Measurements from ENCODE around the gene KCNAB1.

The KCNAB1 gene

DNA sequence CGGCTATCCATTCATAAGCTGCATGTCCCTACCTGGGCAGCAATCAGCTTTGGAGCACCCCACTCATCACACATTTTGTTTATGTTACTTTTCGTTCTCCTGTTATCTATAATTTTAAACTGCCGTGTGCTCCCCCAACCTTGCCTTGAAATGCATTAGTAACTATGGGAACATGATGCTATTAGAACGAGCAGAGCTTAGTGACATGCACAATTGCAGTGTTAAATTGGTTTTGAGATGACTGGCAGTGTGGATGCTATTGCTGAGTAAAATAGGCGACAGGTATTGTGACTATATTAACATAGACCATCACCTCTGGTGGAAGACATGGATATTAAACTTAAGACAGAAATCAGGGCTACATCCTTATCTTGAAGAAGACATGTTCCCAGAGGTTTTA is 191.6 kb downstream of the KCNAB1 start:
- no peak for DNase-seq (ENCODE audit: low read depth in 2 of 2)

DNA sequence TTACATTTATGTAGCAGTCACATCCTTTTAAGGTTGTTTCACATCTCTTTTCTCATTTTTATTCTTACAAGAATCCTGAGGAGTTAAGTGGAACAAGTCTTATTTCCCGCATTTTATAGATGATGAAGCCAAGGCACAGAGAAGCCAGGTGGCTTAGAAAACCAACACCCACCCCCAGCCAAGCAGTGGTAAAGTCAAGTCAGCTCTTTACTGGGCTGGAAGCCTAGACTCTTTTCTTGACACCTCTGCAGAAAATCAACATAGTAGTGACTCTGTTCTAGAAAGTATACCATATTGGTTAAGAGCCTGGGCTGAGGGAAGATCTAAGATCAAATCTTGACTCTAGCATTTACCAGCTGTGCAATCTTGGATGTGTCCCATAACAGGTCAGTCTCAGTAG is 195.7 kb downstream of the KCNAB1 start:
- no peak for DNase-seq (ENCODE audit: low read depth in 2 of 2)

DNA sequence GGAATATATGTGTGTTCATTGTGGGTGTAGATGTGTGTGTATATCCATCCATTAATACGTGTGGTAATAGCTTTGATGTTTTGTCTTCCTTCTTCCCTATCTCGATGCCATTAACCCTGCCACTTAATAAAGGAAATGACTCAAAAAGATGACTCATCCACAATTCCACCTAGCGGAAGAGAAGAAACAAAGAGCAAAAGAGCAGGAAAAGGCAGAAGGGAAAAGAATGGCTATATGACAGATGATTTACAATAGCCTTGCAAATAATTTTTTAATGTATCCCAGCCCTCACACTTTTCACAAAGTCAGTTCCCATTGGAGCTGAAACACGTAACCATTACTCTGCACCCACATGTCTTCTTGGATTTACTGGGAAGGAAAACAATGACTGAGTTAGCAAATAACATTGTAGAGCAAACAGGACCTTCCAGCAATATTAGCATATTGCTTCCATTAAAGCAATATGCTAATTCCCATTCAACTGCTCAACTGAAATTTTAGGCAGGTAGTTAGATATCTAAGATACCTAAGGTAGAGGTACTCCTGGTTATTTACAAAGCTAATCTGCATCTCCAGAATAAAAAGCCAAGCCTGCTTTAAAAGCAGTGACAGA is 197.2 kb downstream of the KCNAB1 start:
- DNase-seq (ENCODE audit: low read depth in 2 of 2): no peak

DNA sequence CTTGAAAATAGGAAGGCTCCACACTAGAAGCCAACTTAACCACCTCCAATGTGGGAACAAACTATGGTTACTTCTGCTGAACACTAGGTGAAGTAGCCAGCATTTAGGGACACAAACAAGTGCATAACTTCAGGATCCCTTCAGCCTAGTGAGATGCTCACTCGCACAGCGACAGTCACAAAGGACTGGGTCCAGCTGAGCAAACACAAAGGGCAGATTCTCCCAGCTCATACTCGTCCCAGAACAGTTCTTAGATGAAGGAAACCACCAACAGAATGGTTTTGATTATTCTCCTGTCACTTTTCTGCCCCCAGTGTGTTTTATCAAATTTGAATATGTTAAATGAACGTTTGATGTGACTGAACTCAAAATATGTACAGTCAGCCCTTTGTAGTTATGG is 201.6 kb downstream of the KCNAB1 start:
- no peak for DNase-seq (ENCODE audit: low read depth in 2 of 2)

DNA sequence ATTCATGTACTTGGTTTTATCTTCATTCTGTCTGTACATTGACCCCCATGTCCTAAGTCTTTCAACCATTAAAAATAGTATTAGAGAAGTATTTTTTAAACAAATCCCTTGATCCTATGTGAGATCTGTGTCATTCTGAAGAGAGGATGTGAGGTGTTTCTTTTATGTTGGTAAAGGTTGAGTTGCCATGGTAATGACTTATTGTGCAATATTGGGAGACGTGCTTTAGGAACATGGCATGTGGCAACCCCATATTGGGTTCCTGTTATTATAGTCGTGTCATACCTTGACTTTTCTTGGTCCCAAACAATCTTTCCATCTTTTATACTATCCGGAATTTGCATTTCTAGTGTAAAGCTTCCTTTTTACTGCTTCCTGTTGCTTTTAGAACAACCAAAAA is 203.1 kb downstream of the KCNAB1 start:
- no peak for DNase-seq (ENCODE audit: low read depth in 2 of 2)

DNA sequence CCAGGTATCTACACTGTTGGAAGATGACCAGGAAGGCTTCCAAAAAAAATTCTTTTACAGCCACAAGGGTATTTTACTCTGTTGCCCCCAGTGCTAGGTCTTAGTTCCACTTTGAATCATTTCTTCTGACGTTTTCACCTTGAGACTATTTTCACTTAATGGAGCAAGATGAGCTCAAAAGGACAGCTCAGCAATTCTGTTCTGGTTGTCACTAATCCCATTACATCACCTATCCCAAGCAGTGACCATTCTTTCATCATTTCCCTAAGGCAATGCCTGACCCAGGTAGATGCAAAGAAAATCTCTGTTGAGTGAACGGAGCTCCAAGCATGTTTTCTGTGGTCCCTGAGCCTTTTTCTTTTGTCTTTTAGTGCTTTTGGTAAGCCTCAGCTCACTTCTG is 210.0 kb downstream of the KCNAB1 start:
- DNase-seq (ENCODE audit: low read depth in 2 of 2): no peak

DNA sequence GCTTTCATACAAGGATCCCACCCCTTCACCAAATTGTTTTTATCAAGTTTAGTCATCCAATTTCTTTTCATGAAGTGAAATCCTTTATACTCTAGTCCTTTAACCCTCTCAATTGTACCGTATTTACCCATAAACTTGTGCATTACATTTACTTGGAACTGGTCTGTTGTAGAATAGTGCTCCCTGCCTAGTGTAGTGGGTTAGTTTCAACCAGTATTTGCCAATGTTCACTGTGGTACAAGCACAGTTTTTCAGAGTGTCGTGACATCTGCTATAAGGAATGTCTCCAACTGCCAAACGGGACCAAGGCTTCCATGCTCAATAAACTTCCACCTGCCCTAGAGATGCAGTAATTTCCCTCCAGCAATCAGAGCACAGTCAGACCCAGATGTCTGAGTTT is 211.9 kb downstream of the KCNAB1 start:
- no peak for DNase-seq (ENCODE audit: low read depth in 2 of 2)

DNA sequence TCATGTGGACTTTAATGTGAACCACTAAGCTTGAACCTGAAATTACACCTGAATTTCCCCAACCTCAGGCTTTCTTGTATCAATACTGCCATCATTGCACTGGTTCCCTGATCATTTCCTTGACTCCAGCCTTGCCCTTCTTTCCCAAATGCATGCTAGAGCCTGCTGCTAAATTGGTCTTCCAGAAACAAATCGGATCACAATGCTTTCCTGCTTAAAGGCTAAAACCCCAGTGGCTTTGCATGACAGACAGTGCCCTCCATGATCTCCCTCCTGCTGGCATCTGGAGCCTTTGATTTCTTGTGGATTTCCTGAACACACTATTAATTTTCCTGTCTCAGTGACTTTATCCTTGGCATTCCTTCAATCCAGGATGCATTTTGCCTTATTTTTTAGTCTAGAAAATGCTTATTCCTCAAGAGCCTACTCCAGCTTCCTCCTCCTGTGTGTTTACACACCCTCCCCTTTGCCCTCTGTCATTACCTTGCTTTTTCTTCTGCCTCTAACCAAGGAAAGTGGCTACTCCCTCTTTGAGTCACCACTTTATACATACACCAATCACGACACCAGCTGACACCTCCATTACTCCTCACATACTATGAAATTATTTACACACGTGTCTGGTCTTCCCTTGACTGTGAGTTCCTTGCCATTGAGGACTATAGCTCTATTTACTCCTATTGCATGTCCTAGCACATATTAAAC is 214.6 kb downstream of the KCNAB1 start:
- no peak for DNase-seq (ENCODE audit: low read depth in 2 of 2)

DNA sequence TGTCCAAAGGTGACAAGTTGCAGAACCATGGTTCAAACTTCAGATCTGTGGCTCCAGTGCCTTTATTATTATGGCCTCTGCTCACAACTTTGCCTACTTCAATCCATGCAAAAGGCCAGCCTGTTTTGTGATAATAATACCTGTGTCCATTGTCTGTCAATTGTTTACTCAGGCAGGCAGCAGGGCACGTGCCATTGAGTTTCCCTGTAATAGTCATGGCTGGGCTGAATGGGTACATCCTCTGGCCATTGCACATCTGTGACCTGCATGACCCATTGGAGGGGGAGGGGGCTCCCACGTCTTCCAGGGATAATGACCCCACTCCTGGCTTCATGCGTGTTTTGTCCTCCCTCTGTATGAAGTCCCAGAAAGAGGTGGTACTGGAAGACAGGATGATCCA is 219.1 kb downstream of the KCNAB1 start:
- DNase-seq (ENCODE audit: low read depth in 2 of 2): no peak

DNA sequence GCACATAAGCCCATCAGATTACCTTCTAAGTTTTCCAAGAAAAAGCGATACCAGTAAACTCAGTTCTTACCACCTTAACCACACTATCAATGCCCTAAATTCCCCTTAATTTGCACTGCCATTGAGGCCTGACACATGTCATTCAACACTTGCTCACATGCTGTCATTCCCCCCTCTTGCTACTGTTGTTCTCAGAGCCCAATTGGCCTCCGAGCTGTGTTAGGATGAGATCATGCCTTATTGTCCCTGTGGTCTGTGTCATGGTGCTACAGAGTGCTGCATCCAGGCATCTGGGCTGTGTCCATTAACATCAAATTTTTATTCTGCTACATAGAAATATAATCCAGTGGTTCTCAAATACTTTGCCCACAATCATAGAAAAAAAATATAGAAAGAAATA is 221.0 kb downstream of the KCNAB1 start:
- DNase-seq (ENCODE audit: low read depth in 2 of 2): no peak

DNA sequence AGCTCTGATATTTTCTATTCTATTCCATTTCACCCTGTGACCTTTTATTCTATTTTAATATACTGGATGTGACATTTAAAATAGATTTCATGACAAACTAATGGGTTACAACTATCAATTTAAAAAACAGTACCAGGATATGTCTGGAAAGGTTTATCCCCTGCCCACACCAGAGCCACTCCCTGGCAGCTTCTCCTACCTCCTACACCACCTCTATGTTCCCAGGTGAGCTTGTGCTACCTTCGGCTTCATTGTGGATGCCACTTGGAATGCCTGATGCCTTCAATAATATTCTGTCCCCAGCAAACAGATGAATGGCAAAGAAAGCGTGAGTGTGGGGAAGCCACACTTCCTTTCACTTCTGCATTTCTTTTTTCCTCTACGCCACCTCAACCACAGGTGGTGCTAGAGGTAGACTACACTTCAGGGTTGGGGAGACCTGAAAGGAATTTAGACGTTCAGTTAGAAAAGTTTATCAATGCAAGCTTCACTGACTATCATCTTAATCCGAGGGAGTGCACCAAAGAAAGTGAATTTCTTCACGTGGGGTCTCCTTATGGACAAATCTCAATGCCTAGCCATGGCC is 221.5 kb downstream of the KCNAB1 start:
- DNase-seq (ENCODE audit: low read depth in 2 of 2): no peak

DNA sequence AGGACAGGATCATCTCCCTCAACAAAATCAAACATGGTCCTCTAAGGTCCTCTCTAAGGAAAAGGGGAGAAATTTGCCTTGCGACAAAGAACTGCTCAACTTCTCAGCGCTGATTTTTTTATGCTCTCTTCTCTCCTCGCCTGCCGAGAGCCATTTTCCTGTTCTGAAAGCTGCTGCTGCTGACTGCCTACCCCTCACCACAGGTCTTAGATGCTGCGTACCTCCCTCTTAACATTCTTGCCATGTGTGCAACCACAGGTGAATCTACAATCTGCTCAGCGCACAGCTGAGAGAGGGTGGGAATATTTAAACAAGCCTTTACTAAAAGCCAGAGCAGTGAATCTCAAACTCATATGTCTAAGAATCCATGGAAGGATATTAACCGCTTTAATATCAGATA is 223.8 kb downstream of the KCNAB1 start:
- DNase-seq (ENCODE audit: low read depth in 2 of 2): no peak

DNA sequence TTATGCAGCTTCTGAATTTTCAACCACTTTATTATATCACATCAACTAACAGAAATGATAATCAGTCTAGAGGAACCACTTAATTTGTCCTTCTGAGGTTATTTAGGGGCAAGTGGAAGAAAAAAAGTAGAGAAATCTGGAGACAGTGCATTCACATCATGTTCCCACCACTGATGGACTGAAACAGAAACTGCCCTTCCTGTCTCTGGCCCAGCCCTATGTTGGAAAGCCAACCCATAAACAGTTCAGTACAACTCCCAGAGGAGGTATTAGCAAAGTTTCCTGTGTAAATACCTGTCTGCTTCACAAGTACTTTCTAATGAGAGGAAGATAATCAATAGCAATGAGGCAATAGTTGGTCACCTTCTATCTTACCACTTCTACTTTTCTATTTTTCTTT is 228.7 kb downstream of the KCNAB1 start:
- no peak for DNase-seq (ENCODE audit: low read depth in 2 of 2)

DNA sequence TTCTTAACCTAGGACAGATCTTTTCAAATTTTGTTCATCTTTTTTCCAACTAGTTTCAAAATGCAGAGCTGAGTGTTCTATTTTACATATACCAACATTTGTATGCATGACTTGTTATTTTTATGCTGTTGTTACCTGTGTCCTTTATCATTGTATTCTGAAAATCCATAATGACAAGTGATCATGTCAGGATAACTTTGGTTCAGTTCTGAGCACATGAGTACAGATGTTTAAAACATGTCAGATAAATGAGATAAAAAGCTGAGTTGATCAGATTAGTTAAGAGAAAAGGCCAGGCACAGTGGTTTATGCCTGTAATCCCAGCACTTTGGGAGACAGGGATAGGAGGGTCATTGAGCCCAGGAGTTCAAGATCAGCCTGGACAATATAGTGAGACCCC is 229.6 kb downstream of the KCNAB1 start:
- no peak for DNase-seq (ENCODE audit: low read depth in 2 of 2)

DNA sequence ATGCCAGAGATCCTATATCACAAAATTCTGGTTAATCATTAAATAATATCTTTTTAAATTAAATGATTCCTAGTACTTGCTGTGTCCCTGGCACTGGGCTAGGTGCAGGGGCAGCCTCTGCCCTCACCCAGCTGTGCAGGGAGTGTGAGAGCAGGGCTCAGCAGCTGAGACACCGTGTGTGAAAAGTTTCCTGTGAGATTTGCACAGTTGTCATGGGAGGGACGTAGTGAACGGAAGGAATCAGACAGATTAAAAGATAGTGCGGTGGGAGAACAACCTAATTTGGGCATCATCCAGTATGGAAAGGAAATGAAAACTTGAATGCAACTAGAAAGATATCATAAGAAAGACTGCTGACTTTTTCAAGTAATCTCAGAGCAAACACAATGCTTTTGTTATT is 230.4 kb downstream of the KCNAB1 start:
- DNase-seq (ENCODE audit: low read depth in 2 of 2): no peak

DNA sequence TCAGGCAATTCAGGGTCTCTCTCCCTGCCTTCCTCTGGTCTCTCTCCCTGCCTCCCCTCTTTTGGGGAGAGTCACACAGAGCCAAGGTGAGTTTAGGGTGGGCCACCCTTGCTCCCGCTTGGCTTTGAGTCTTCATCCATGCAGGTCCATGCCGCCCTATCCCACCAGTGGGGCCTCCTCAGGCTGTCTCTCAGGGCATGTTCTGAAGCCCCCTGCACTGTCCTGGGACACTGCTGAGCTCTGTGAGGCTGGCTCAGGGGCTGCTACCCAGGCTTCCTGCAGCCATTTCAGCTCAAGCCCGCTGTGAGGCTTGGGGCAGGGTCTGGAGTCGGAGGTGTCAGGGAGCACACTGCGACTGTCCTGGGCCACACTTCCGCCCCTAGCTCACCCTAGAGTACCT is 231.4 kb downstream of the KCNAB1 start:
- DNase-seq (ENCODE audit: low read depth in 2 of 2): no peak

DNA sequence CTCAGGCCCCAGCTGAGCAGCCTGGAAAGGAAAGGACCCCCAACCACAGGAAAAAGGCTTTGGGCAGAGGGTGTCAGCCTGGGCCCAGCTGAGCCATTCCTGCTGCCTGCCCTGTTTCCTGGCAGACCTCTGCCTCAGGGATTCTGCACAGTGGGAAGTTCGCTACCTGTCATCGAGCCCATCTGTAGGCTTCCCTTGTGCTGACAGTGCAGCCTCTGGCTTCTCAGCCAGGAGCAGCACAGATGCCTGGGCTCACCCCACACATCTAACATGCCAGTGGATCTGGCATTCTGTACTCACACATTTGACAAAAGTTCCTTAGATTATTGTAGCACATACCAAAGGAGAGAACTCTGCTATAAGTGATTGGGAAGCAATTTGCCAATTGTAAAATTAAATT is 232.3 kb downstream of the KCNAB1 start:
- DNase-seq (ENCODE audit: low read depth in 2 of 2): no peak

DNA sequence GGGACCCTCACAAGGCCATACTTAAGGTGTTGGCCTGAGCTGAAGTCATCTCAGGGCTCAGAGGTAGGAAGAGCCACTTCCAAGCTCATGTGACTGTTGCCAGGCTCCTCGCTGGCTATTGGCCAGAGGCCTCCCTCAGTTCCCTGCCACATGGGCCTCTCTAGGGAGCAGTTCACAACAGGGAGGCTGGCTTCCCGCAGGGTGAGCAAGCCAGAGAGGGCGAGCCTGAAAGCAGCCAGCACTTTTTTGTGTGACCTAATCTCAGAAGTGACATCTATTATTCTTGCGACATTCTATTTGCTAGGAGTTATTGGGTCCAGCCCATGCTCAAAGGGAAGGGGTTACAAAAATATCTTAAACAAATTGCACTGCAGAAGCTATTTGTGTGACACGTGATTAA is 233.2 kb downstream of the KCNAB1 start:
- no peak for DNase-seq (ENCODE audit: low read depth in 2 of 2)

DNA sequence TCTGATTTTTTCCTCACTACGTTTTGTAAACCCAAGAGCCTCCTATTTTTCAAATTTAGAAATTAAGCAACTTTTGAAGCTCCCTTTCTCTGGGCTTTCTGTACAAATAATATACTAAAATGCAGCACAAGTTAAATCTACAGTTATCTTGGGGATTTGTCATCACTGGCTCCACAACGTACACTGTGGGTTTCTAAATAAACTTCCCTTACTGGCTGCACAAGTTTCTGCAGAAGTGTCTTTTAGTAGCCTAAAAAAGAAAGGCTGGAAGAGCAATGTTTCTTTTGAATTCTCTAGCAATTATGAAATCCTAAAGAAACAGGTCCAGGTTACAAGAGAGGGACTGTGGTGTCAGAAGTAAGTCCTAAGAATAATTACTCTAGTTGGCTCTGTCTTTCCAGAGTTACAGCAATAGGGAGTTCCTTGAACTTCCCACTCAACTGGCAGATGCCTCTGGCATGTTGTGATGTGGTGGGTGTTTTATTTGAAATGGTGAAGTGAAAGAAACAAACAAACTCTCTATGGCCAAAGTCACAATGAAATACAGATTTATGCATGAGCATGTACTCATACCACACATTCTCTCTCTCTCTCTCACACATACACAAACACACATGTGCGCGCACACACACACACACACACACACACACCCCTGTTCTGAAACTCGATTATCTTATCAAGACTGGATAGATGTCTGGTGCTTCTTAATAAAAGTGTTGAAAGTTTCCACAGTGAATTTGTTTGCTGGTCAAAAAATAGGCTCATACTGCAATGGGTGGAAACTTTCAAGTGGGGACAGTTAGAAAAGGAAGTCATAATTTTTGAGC is 236.4 kb downstream of the KCNAB1 start:
- DNase-seq (ENCODE audit: low read depth in 2 of 2): no peak

DNA sequence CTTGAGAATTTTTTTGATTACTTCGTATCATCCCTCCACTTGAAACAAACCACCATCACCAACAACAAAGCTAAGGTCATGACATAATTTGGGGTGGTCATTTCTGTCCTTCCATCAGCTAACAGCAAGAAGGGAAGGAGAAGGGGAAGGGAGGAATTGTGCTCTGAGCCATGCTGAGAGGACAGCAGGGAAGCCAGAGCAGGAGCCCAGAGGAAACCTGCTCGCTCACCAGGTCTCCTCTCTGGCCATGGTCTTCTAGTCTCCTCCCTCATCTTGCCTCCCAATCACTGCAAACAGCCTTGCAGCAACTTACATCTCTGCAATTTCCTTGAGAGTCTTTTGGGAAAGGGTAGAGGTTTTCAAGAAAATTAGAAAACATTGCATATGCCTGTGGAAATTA is 237.9 kb downstream of the KCNAB1 start:
- no peak for DNase-seq (ENCODE audit: low read depth in 2 of 2)

DNA sequence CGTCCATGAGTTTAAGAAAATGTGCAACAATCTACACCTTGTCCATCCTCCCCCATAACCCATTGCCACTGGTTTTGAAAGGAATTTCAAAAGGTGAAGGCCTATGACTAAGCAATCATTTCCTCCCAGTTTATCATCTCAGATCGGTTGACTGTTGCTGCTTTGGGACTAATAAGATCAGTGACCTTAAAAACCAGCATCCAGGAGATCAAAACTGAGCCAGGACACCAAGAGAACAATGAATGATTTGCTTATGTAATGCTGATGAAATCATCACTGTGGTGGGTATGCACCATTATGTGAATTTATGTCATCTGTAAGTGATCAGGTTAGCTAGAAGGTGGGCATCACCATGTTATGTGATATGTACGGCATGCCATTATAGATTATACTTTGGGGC is 239.0 kb downstream of the KCNAB1 start:
- no peak for DNase-seq (ENCODE audit: low read depth in 2 of 2)

DNA sequence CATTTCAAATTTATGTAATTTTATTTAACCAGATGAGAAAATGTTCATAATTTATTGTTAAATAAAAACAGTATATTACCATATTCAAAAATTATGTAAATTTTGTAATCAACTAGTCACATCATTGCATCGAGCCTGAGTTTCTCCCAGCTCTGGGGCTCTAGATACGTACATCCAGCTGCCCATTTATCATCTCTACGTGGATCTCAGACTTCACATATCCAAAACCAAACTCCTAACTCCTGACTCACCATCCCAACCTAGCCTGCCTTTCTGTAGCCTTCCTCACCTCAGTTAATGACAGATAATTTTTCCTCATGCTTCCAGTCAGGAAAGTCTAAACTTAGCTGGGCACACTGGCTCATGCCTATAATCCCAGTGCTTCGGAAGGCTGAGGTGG is 239.7 kb downstream of the KCNAB1 start:
- DNase-seq (ENCODE audit: low read depth in 2 of 2): no peak

DNA sequence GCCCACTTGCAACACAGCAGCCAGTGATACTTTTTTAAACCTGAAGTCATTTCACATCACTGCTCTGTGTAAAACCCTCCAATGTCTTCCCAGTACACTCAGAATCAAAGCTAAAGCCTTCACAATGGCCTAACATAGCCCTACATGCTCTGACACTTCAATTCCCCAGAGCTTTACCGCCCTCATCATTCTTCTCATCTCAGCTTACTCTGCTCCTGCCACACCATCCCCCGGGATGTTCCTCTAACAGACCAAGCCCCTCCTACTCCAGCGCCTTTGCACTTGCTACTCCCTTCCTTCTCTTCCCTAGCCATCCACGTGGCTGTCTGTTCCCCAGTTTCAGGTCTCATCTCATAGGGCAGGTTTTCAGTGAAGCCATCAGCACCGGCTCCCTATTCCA is 240.6 kb downstream of the KCNAB1 start:
- DNase-seq (ENCODE audit: low read depth in 2 of 2): no peak

Measured in stimulated activated CD8-positive, alpha-beta memory T cell treated with anti-CD3 and anti-CD28 coated beads, Interleukin-7, amount 100 ng/mL, for 4 hours (primary cell).